Upper lobe of right lung (tissue), 1 donor: ENCODE data around the gene SPOCK1. TPM values are rescaled to one million over a fixed set of nuclear protein-coding genes. Genes with fewer than 3 reads are reported as not detected.

ENCODE experiments used
- ATAC-seq: fragments of 200-7000 bp; cut with Tn5 transposase; one replicate; pipeline ENCODE4 v1.9.1; 2020; ENCODE audit warnings: mild to moderate bottlenecking, moderate library complexity
- DNase-seq: peaks from one replicate; pipeline ENCODE4 v3.0.0-alpha.2; 2020
- H3K27ac ChIP-seq: fragments of 200-600 bp; one replicate; pipeline ENCODE4 v1.8.0; 2022
- H3K27me3 ChIP-seq: fragments of 200-600 bp; one replicate; pipeline ENCODE4 v1.8.0; 2022; ENCODE audit warnings: mild to moderate bottlenecking
- H3K36me3 ChIP-seq: fragments of 200-600 bp; one replicate; pipeline ENCODE4 v1.8.0; 2022
- H3K4me1 ChIP-seq: fragments of 200-600 bp; one replicate; pipeline ENCODE4 v1.8.0; 2022
- H3K4me3 ChIP-seq: fragments of 200-600 bp; one replicate; pipeline ENCODE4 v1.8.0; 2022; ENCODE audit warnings: mild to moderate bottlenecking
- H3K9me3 ChIP-seq: fragments of 200-600 bp; one replicate; pipeline ENCODE4 v1.8.0; 2022
- intact Hi-C: fragments of 100-400 bp; cut with DNase I; formaldehyde crosslinking; loops from one replicate; pipeline ENCODE4 v1.11.0; 2022
- total RNA-seq: library from RNA; stranded (reverse); fragmentation: NEBNext Ultra II Directional; extraction: Animal tissue kit (Norgen Biotek cat#: 25700); gene quantifications from one replicate; pipeline ENCODE4 v1.2.1, GENCODE V29; 2021
- TF ChIP-seq, protein P1 (sequence below): fragments of 200-600 bp; IDR thresholded peaks from one replicate; pipeline ENCODE4 v1.8.0; 2022; ENCODE audit warnings: antibody characterized with exemption
- donor health status: DM: no; HTN: yes; CAD: no; lungs with severe emphysema.

SPOCK1 gene
- total RNA-seq, 1 donor from 2014 or later, result 4.0 TPM

DNA sequence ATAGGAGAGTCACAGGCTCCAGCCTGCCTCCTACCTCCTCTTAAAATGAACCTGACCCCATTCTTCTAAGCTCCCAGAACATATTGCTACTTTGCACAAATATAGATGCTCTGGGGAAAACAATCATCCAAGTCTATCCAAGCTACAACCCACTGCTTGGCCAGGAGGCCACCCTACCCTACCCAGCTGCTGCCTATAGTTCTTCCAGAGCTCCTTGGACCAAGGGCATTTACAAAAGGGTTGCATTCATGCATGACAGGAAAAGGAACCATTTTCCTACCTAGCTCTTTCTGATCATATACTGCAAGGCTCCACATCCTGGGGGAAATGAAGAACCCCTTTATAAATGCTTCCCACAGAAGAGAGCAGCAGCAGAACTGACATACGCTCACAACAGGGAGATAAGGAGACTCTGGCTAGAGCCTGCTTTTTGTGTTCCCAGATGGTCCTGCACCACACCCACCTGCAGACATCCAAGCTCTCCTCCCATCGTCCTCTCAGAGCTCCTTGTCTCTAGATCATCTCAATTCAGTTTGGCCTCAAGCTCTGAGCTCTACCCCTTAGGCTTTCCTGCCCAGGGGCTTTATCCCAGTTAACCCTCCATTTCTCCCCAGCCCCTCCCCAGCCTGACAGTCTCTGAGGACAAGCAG lies 185.5 kb downstream of the SPOCK1 start:
- TF ChIP-seq, protein P1, sequence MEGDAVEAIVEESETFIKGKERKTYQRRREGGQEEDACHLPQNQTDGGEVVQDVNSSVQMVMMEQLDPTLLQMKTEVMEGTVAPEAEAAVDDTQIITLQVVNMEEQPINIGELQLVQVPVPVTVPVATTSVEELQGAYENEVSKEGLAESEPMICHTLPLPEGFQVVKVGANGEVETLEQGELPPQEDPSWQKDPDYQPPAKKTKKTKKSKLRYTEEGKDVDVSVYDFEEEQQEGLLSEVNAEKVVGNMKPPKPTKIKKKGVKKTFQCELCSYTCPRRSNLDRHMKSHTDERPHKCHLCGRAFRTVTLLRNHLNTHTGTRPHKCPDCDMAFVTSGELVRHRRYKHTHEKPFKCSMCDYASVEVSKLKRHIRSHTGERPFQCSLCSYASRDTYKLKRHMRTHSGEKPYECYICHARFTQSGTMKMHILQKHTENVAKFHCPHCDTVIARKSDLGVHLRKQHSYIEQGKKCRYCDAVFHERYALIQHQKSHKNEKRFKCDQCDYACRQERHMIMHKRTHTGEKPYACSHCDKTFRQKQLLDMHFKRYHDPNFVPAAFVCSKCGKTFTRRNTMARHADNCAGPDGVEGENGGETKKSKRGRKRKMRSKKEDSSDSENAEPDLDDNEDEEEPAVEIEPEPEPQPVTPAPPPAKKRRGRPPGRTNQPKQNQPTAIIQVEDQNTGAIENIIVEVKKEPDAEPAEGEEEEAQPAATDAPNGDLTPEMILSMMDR, result no peak
- H3K4me3 ChIP-seq, result no peak overlapping the region
- intact Hi-C loops, result no loop called here
- peaks cover 16% of the 10 kb centered on the region for H3K27me3 ChIP-seq
- H3K9me3 ChIP-seq, result no peaks in the 10 kb centered on the region
- H3K27ac ChIP-seq, result no peak overlapping the region
- no peaks in the 10 kb centered on the region for H3K36me3 ChIP-seq
- ATAC-seq, result no peak
- no peaks in the 10 kb centered on the region for H3K4me1 ChIP-seq
- no peak for DNase-seq

DNA sequence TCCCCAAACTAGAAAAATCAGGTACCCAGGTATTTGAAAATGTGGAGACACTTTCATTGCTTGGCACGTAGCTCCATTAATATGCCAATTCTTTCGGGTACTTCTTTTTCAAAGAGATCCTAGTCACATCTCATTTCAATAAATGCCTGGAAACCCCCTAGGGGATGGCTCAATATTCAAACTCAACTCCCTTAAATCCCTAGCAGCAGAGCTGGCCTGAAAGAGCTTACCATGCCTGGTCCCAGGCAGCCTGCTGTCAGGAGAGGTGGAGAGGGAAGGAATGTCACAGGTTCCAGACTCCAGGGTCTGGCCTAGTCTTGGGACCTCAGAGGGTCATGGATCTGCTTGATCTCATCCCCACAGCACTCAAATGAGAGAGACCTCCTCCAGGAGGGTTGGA lies 187.1 kb downstream of the SPOCK1 start:
- intact Hi-C loops, result no loop called here
- no peaks in the 10 kb centered on the region for H3K36me3 ChIP-seq
- no peaks in the 10 kb centered on the region for H3K4me1 ChIP-seq
- ATAC-seq, result no peak
- DNase-seq, result no peak
- TF ChIP-seq, protein P1, result no peak
- H3K27me3 ChIP-seq, result peaks cover 9% of the 10 kb centered on the region
- H3K4me3 ChIP-seq, result no peak overlapping the region
- H3K9me3 ChIP-seq, result no peaks in the 10 kb centered on the region
- H3K27ac ChIP-seq, result no peak overlapping the region

DNA sequence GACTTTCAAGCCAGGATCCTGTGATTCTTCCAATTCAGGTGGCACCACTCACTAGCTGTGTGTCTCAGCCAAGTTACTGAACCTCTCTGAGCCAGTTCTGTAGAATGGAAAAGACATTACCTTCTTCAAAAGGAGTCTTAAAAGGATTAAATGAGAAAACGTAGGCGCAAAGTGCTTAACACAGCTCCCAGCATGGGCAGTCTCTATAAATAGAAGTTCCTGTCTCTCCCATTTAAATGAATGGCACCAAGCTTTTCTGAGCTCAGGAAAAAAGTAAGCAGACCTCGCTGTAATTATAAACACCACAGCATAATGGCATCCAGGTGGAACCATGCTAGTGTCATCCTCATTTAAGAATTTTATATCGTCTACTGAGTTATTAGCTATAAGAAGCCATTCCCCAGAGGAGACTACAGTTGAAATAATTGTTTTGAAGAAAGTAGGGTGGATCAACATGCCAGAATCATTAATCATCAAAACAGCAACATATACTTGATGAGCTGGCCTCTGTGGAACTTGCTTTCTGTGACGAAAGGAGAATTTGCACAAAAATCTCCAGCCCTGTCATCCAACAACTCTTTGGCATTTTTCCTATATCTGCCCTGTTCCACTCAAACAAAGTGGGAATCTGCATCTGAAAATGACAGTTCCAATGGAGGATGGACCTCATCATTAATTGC lies 188.9 kb downstream of the SPOCK1 start:
- H3K9me3 ChIP-seq, result no peaks in the 10 kb centered on the region
- intact Hi-C loops, result no loop called here
- no peak overlapping the region for H3K4me3 ChIP-seq
- DNase-seq (no peak), ATAC-seq (no peak)
- H3K36me3 ChIP-seq, result no peaks in the 10 kb centered on the region
- H3K4me1 ChIP-seq, result no peaks in the 10 kb centered on the region
- TF ChIP-seq, protein P1, result no peak
- H3K27me3 ChIP-seq, result peaks cover 9% of the 10 kb centered on the region
- H3K27ac ChIP-seq, result no peak overlapping the region

DNA sequence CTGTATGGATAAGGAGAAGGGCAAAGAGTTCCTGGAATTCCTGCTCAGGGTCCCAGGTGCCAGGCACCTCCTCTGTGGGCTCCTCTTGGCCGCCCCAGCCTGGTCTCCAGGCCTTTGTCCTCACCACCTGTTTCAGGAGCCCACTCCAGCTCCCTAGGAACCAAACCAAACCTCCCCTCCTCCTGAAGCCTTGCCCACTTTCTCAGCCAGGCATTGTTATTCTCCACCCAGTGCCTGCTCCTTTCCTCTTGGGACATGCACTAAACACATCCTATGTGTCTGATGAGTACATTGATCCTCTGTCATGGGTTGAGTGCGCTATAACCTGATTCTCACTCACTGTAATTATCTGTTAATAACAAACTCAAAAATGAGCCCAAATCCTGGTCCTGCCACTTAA lies 189.8 kb downstream of the SPOCK1 start:
- H3K4me1 ChIP-seq, result no peaks in the 10 kb centered on the region
- TF ChIP-seq, protein P1, result no peak
- no peak overlapping the region for H3K27ac ChIP-seq
- H3K27me3 ChIP-seq, result peaks cover 2% of the 10 kb centered on the region
- intact Hi-C loops, result no loop called here
- no peaks in the 10 kb centered on the region for H3K9me3 ChIP-seq
- ATAC-seq (no peak), DNase-seq (no peak)
- H3K36me3 ChIP-seq, result no peaks in the 10 kb centered on the region
- H3K4me3 ChIP-seq, result no peak overlapping the region

DNA sequence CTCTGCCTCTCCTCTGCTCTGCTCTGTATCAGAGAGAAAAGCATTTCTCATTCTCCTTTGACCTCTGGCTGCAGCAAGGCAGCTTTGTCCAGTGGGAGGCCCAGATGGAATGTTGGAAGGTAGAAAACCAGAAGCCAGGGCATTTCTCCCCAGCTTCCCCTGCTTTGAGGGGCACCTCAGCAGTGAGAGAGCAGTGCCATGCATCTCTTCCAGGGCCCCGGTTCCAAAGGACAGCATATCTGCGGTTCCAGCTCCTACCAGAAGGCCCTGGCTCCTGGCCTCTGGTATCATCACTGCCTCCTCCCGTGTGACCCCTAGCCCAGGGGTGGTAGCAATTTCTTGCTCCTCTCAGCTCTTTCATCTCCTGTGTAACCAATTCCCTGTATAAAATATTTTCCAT lies 190.8 kb downstream of the SPOCK1 start:
- DNase-seq (no peak), ATAC-seq (no peak)
- no peaks in the 10 kb centered on the region for H3K27me3 ChIP-seq
- intact Hi-C loops, result no loop called here
- H3K4me1 ChIP-seq, result no peaks in the 10 kb centered on the region
- no peaks in the 10 kb centered on the region for H3K36me3 ChIP-seq
- TF ChIP-seq, protein P1, result no peak
- no peak overlapping the region for H3K4me3 ChIP-seq
- H3K27ac ChIP-seq, result no peak overlapping the region
- no peaks in the 10 kb centered on the region for H3K9me3 ChIP-seq
